Neural crest cell (in vitro differentiated cells): ENCODE data around the gene DERA. TPM values are rescaled to one million over a fixed set of nuclear protein-coding genes. Genes with fewer than 3 reads are reported as not detected.
"Not testable (repeated sequence)": the region's sequence is repeated elsewhere in the genome, so short reads cannot be mapped to it uniquely, and the experiment has no call there.

ENCODE experiments used
- DNase-seq: peaks from one replicate; pipeline ENCODE4 v3.0.0; 2021; ENCODE audit warnings: low read depth, mixed read lengths, low spot score
- H3K27ac Mint-ChIP-seq: one replicate; pipeline ENCODE4 v1.8.0; 2021; ENCODE audit warnings: mild to moderate bottlenecking, mixed read lengths; ENCODE audit not compliant: unreplicated experiment
- H3K27me3 Mint-ChIP-seq: 2 replicates; pipeline ENCODE4 v1.8.0; 2021; ENCODE audit warnings: low read depth, mild to moderate bottlenecking, mixed read lengths
- H3K36me3 Mint-ChIP-seq: 2 replicates; pipeline ENCODE4 v1.8.0; 2021; ENCODE audit warnings: low read depth, mild to moderate bottlenecking, mixed read lengths
- H3K4me1 Mint-ChIP-seq: 2 replicates; pipeline ENCODE4 v1.8.0; 2021; ENCODE audit warnings: mixed read lengths
- H3K4me3 Mint-ChIP-seq: one replicate; pipeline ENCODE4 v1.8.0; 2021; ENCODE audit warnings: mild to moderate bottlenecking, mixed read lengths
- H3K9me3 Mint-ChIP-seq: 2 replicates; pipeline ENCODE4 v1.8.0; 2021; ENCODE audit warnings: mixed read lengths
- total RNA-seq: library from RNA; stranded (reverse); gene quantifications from 2 replicates; pipeline ENCODE4 v1.2.1, GENCODE V29; 2021
- TF ChIP-seq, protein P1 (sequence below): fragments of 200-600 bp; sonication (generic); conservative IDR thresholded peaks from 2 replicates; pipeline ENCODE4 v1.5.0; 2021; ENCODE audit warnings: antibody characterized with exemption, mild to moderate bottlenecking

The DERA gene
- total RNA-seq, 1 donor from 2014 or later: 34.1 TPM

- no peaks in the 10 kb centered on the region for H3K36me3 Mint-ChIP-seq
- peak overlapping the region; percentile 92 for H3K4me3 Mint-ChIP-seq
- no peak for DNase-seq
- H3K9me3 Mint-ChIP-seq: no peaks in the 10 kb centered on the region
- TF ChIP-seq, protein P1, sequence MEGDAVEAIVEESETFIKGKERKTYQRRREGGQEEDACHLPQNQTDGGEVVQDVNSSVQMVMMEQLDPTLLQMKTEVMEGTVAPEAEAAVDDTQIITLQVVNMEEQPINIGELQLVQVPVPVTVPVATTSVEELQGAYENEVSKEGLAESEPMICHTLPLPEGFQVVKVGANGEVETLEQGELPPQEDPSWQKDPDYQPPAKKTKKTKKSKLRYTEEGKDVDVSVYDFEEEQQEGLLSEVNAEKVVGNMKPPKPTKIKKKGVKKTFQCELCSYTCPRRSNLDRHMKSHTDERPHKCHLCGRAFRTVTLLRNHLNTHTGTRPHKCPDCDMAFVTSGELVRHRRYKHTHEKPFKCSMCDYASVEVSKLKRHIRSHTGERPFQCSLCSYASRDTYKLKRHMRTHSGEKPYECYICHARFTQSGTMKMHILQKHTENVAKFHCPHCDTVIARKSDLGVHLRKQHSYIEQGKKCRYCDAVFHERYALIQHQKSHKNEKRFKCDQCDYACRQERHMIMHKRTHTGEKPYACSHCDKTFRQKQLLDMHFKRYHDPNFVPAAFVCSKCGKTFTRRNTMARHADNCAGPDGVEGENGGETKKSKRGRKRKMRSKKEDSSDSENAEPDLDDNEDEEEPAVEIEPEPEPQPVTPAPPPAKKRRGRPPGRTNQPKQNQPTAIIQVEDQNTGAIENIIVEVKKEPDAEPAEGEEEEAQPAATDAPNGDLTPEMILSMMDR: no peak
- peaks cover 24% of the 10 kb centered on the region for H3K4me1 Mint-ChIP-seq
- no peaks in the 10 kb centered on the region for H3K27me3 Mint-ChIP-seq
- no peak overlapping the region for H3K27ac Mint-ChIP-seq
Observed at GRCh38 chr12:15910468-15910863, 666 bp upstream of the DERA start.

DNA sequence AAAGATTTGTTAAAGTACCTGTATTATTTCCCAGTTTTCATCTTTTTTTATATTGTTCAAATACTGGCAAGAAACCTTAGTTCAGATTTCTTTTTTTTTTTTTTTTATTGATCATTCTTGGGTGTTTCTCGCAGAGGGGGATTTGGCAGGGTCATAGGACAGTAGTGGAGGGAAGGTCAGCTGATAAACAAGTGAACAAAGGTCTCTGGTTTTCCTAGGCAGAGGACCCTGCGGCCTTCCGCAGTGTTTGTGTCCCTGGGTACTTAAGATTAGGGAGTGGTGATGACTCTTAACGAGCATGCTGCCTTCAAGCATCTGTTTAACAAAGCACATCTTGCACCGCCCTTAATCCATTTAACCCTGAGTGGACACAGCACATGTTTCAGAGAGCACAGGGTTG is 799 bp downstream of the DERA start:
- H3K9me3 Mint-ChIP-seq, DNase-seq, H3K36me3 Mint-ChIP-seq, H3K27me3 Mint-ChIP-seq: not testable (repeated sequence)
- Mint-ChIP-seq H3K4me1 (peaks cover 28% of the 10 kb centered on the region), H3K27ac (peak overlapping the region; percentile 94), H3K4me3 (peak overlapping the region; percentile 92)

DNA sequence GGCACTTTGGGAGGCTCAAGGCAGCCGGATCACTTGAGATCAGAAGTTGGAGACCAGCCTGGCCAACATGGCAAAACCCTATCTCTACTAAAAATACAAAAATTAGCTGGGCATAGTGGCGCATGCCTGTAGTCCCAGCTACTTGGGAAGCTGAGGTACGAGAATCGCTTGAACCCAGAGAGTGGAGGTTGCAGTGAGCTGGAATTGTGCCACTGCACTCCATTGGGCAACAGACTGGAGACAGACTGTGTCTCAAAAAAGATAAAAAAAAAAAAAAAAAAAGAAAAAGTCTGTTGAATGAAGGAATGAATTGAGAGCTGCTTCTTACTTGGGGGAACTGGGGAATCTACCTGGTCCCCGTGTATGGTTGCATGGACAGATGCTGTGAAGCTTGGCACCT is 3.0 kb downstream of the DERA start:
- H3K27ac Mint-ChIP-seq, H3K27me3 Mint-ChIP-seq, H3K9me3 Mint-ChIP-seq, H3K36me3 Mint-ChIP-seq, H3K4me3 Mint-ChIP-seq, DNase-seq: not testable (repeated sequence)
- peaks cover 45% of the 10 kb centered on the region for H3K4me1 Mint-ChIP-seq

GRCh38 chr12:15918066-15918465 is 6.9 kb downstream of the DERA start:
- H3K27me3 Mint-ChIP-seq: no peaks in the 10 kb centered on the region

GRCh38 chr12:15919418-15919817 is 8.3 kb downstream of the DERA start:
- Mint-ChIP-seq H3K9me3 (peaks cover 3% of the 10 kb centered on the region), H3K4me1 (peaks cover 34% of the 10 kb centered on the region), H3K27ac (no peak overlapping the region), H3K36me3 (peaks cover 5% of the 10 kb centered on the region), H3K4me3 (no peak overlapping the region), H3K27me3 (no peaks in the 10 kb centered on the region)
- TF ChIP-seq, protein P1: no peak
- DNase-seq: no peak

More at GRCh38 chr12:15918066-15918465, 6.9 kb downstream of the DERA start:
- Mint-ChIP-seq H3K36me3 (peaks cover 5% of the 10 kb centered on the region), H3K4me3 (no peak overlapping the region), H3K27ac (no peak overlapping the region), H3K9me3 (peaks cover 3% of the 10 kb centered on the region), H3K4me1 (peaks cover 34% of the 10 kb centered on the region)
- TF ChIP-seq, protein P1: no peak
- DNase-seq: no peak

GRCh38 chr12:15924956-15925355 is 13.8 kb downstream of the DERA start:
- Mint-ChIP-seq H3K4me1 (peaks cover 34% of the 10 kb centered on the region), H3K27ac (no peak overlapping the region), H3K4me3 (no peak overlapping the region), H3K9me3 (peaks cover 3% of the 10 kb centered on the region), H3K27me3 (no peaks in the 10 kb centered on the region), H3K36me3 (peaks cover 9% of the 10 kb centered on the region)
- DNase-seq: no peak
- TF ChIP-seq, protein P1: no peak

GRCh38 chr12:15928346-15928745 is 17.2 kb downstream of the DERA start:
- H3K27me3 Mint-ChIP-seq: no peaks in the 10 kb centered on the region
- H3K36me3 Mint-ChIP-seq: peaks cover 10% of the 10 kb centered on the region
- no peak for DNase-seq
- H3K27ac Mint-ChIP-seq: no peak overlapping the region
- H3K4me3 Mint-ChIP-seq: no peak overlapping the region
- peaks cover 38% of the 10 kb centered on the region for H3K4me1 Mint-ChIP-seq
- H3K9me3 Mint-ChIP-seq: peaks cover 3% of the 10 kb centered on the region
- TF ChIP-seq, protein P1: no peak
